NT2/D1 (cell line): ENCODE measurements around the gene TPPP2.
A peak's percentile ranks its signal among the peaks of the same experiment; 100 is the strongest.
"Not testable (repeated sequence)": the region's sequence is repeated elsewhere in the genome, so short reads cannot be mapped to it uniquely, and the experiment has no call there.

Experiments used
- DNase-seq: peaks from one replicate; pipeline ENCODE4 v3.0.0-alpha.2; 2011; ENCODE audit warnings: low read depth, low spot score
- H3K27me3 ChIP-seq: 2 replicates; pipeline ENCODE4 v1.6.0; 2011; ENCODE audit warnings: mild to moderate bottlenecking; ENCODE audit not compliant: insufficient read length, insufficient read depth
- H3K36me3 ChIP-seq: 2 replicates; pipeline ENCODE4 v1.6.1; 2011; ENCODE audit warnings: mild to moderate bottlenecking, low read length, mixed read lengths; ENCODE audit not compliant: insufficient read depth, insufficient read length
- H3K4me1 ChIP-seq: 2 replicates; pipeline ENCODE4 v1.5.1; 2011; ENCODE audit not compliant: insufficient read depth, insufficient read length
- H3K4me3 ChIP-seq: 2 replicates; pipeline ENCODE4 v1.5.1; 2011; ENCODE audit warnings: low read depth; ENCODE audit not compliant: insufficient read length
- H3K9ac ChIP-seq: 2 replicates; pipeline ENCODE4 v1.6.0; 2011; ENCODE audit warnings: low read depth; ENCODE audit not compliant: insufficient read length
- H3K9me3 ChIP-seq: 2 replicates; pipeline ENCODE4 v1.5.1; 2011; ENCODE audit warnings: mild to moderate bottlenecking, low read length; ENCODE audit not compliant: insufficient read depth
- SUZ12 ChIP-seq: IDR thresholded peaks from 2 replicates; pipeline ENCODE4 v1.6.1; 2011; ENCODE audit not compliant: insufficient read length, insufficient read depth; ENCODE audit errors: extremely low read depth
- YY1 ChIP-seq: IDR thresholded peaks from 2 replicates; pipeline ENCODE4 v1.6.1; 2011; ENCODE audit not compliant: insufficient read length, insufficient read depth
- ZNF274 ChIP-seq: IDR thresholded peaks from 2 replicates; pipeline ENCODE4 v1.6.1; 2011; ENCODE audit warnings: mild to moderate bottlenecking, low read depth, low read length

TPPP2 gene

DNA sequence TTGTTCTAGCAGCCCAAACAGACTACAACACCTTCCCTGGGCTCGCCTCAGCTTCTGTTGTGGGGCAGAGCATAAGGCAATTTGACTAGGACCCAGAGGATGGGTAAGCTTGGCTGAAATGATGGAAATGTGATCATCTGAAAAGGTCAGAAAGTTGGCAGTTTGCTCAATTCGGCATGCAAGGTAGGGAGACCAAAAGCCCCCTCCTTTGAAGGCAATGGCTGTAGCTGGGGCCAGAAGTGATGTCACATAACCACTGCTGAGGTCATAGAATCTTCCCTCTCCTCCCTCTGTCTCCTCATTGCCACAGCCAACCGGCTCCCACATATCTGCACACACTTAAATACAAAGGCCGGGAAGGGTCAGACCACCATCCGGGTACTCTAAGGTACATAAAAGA, at the start of gene TPPP2:
Gene TPPP2 (plus strand): TSS at position 301 of the 400 bp plus-strand sequence. CDS start 365 bp downstream, outside the sequence.
- TF ChIP-seq ZNF274 (no peak), YY1 (no peak), SUZ12 (no peak)
- Histone ChIP-seq H3K27me3 (no peaks in the 10 kb centered on the region), H3K4me3 (no peak within 1 kb of the TSS), H3K9ac (no peak within 1 kb of the TSS), H3K4me1 (peaks cover 3% of the 10 kb centered on the region), H3K36me3 (no peaks in the 10 kb centered on the region), H3K9me3 (no peaks in the 10 kb centered on the region)
- no peak for DNase-seq

DNA sequence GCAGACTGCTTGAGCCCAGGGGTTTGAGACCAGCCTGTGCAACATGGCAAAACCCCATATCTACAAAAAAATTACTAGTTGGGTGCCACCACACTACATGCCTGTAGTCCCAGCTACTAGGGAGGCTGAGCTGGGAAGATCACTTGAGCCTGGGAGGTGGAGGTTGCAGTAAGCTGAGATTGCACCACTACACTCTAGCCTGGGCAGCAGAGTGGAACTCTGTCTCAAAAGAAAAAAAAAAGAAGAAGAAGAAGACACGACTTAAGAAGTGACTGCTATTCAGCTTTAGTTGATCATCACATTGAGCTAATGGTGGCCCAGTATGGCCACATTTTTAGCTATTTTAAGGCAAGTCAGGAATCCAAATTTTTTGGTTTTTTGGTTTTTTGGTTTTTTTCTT, 49.1 kb upstream of the TPPP2 start:
- H3K36me3 ChIP-seq = no peaks in the 10 kb centered on the region
- no peak overlapping the region for H3K9ac ChIP-seq
- H3K4me1 ChIP-seq = no peaks in the 10 kb centered on the region
- H3K9me3 ChIP-seq = no peaks in the 10 kb centered on the region
- no peak overlapping the region for H3K4me3 ChIP-seq
- no peaks in the 10 kb centered on the region for H3K27me3 ChIP-seq
- no peak for DNase-seq
- TF ChIP-seq SUZ12 (no peak), YY1 (no peak), ZNF274 (no peak)

DNA sequence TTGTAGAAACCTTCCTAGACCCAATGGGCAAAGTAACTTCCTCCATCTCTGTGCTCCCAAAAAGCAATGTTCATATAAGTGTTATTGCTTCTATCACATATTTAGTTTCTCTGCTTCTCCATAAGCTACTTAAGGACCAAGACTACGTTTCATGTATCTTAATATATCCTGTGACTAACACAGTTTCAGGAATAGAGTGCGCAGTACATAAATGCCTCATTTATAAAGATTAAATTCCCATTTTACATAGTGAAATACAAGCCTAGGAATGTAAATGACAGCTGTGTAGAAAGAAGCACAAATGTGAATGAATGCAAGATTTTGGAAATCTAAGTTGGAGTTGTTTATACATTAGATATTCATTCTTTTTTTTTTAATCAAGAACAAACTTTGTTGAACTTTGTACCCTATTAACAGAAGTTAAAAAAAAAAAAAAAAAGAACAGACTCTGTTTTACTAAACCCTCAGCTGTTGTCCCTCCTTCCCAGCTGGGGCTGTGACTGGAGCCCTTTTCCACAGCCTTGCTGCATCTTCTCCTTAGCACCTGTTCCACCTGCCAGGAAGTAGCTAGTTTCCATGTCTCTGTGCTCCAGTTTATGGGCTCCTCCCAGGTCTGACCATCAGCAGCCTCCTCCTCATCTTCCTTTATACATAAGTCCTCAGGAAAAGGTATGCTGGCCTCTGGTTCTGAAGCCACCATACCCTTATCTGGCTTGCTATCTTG, 47.2 kb upstream of the TPPP2 start:
- Histone ChIP-seq H3K4me1 (no peaks in the 10 kb centered on the region), H3K9ac (no peak overlapping the region)
- no peak for DNase-seq

DNA sequence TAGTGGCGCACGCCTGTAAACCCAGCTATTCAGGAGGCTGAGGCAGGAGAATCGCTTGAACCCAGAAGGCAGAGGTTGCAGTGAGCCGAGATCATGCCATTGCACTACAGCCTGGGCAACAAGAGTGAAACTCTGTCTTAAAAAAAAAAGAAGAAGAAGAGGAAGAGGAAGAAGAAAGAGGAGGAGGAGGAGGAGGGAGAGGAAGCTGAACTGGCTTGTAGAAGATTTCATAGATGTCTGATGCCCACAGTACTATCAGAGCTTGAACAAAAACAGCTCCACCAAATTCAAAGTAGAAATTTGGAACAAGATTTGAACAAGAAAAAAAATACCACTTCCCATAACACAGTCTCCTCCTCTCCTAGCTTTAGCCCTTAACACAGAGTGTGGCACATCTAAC, 44.4 kb upstream of the TPPP2 start:
- not testable (repeated sequence) for H3K4me3 ChIP-seq, H3K4me1 ChIP-seq, H3K9me3 ChIP-seq, H3K27me3 ChIP-seq, DNase-seq, H3K36me3 ChIP-seq, H3K9ac ChIP-seq

More for the DNA sequence above, 47.2 kb upstream of the TPPP2 start:
- Histone ChIP-seq H3K36me3 (no peaks in the 10 kb centered on the region), H3K9me3 (no peaks in the 10 kb centered on the region), H3K27me3 (no peaks in the 10 kb centered on the region), H3K4me3 (no peak overlapping the region)
- no peak for TF ChIP-seq SUZ12
- TF ChIP-seq YY1 = no peak
- no peak for TF ChIP-seq ZNF274

DNA sequence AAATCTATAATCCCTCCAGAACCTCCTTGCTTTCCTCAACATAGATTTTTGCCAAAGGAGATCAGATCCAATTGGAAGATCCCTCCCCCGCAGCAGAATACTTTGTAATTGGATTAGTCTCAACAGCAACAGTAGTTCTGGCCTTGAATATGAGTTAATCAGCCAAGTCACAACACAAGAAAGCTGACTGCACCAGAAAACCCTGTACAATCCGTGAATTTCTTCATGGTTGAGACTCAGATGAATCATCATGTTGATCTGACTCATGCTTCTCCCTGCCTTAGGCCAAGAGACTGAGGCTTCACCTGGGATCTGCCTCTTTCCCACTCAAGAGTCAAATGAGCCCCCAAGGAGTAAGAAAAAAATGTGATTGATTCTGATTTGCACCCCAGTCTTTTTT, 43.2 kb upstream of the TPPP2 start:
- Histone ChIP-seq H3K9ac (no peak overlapping the region), H3K4me1 (no peaks in the 10 kb centered on the region), H3K27me3 (no peaks in the 10 kb centered on the region), H3K9me3 (no peaks in the 10 kb centered on the region), H3K36me3 (peaks cover 6% of the 10 kb centered on the region), H3K4me3 (no peak overlapping the region)
- no peak for DNase-seq
- TF ChIP-seq ZNF274 = no peak
- TF ChIP-seq SUZ12 = no peak
- no peak for TF ChIP-seq YY1

DNA sequence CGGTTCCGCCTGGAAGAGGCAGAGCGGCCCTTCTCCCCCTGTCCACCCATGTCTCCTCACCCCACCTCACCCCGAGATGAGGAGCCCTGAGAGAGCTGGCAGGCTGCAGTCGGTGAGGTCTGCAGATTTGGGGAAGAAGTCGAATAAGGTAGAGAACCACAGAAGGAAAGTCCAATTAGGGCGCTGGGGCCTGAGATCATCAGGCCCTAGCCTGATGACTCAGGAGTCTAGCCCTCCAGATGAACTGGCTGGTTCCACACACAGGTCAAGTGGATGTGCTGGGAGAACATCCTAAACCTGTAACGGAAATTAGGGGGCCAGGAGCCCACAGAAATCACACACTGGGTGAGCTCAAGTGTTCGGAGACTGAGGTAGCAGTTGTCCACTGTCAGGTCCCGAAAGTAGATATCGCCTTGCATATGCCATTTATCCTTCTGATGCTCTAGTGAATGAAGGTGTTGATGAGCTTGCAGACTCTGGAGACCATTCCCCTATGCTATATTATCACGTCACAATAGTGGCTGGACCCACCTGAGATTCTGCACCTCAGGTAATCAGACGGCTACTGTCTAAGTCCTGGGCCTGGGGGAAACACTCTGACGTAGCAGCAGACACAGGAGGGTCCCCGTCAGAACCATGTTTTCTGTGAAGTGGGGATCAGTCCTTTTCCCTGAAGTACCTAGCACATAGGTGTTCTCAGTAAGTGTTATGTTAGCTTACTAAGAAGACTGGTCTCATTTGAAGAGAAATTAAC, 41.1 kb upstream of the TPPP2 start:
- no peak for TF ChIP-seq YY1
- TF ChIP-seq ZNF274 = no peak
- TF ChIP-seq SUZ12 = no peak
- Histone ChIP-seq H3K9ac (peak overlapping the region; percentile 24), H3K36me3 (peaks cover 25% of the 10 kb centered on the region), H3K9me3 (no peaks in the 10 kb centered on the region), H3K4me1 (no peaks in the 10 kb centered on the region), H3K4me3 (peak overlapping the region; percentile 29), H3K27me3 (no peaks in the 10 kb centered on the region)
- DNase-seq = no peak

DNA sequence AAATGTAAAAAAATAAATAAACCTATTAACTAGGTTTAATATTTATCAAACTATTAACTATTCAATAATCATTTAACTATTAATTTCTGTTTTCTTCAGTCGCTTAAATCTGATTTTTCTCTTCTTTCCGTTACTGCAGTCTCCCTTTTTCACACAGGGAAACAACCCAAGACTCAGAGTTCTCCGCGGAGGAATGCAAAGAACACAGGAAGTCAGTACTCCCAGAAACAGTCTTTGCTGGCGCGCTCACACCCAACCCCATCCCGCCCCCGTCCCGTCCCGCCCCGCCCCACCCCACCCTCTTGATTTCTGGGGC, 40.6 kb upstream of the TPPP2 start:
- peak overlapping the region; percentile 24 for H3K9ac ChIP-seq
- no peaks in the 10 kb centered on the region for H3K4me1 ChIP-seq
- peaks cover 30% of the 10 kb centered on the region for H3K36me3 ChIP-seq
- H3K9me3 ChIP-seq = no peaks in the 10 kb centered on the region
- H3K27me3 ChIP-seq = no peaks in the 10 kb centered on the region
- no peak for DNase-seq
- TF ChIP-seq ZNF274 (no peak), SUZ12 (no peak), YY1 (no peak)
- H3K4me3 ChIP-seq = peak overlapping the region; percentile 29
